Upper lobe of left lung (tissue), 6 donors: ENCODE results near the gene RBM8A. TPM values are rescaled to one million over a fixed set of nuclear protein-coding genes. Genes with fewer than 3 reads are reported as not detected.

Experiments used
- ATAC-seq, 2 donors: fragments of 200-7000 bp; cut with Tn5 transposase; one replicate each; pipeline ENCODE4 v1.9.1; 2022; ENCODE audit warnings: mild to moderate bottlenecking in 2 of 2, moderate library complexity in 2 of 2; ENCODE audit not compliant: low FRiP score in 2 of 2
- DNase-seq, 2 donors: peaks; one replicate each; pipeline ENCODE4 v3.0.0-alpha.2; 2019 to 2020
- H3K27ac ChIP-seq, 4 donors: fragments of 200-600 bp; sonication (generic); one replicate each; pipeline ENCODE4 v1.5.1; 2016 to 2019
- H3K27me3 ChIP-seq, 4 donors: fragments of 200-600 bp; sonication (generic); one replicate each; pipeline ENCODE4 v1.5.1; 2017 to 2019
- H3K36me3 ChIP-seq, 4 donors: fragments of 200-600 bp; sonication (generic); one replicate each; pipeline ENCODE4 v1.5.1; 2016 to 2019
- H3K4me1 ChIP-seq, 4 donors: fragments of 200-600 bp; sonication (generic); one replicate each; pipeline ENCODE4 v1.5.1; 2018 to 2019
- H3K4me3 ChIP-seq, 4 donors: fragments of 200-600 bp; sonication (generic); one replicate each; pipeline ENCODE4 v1.5.1; 2017 to 2019; ENCODE audit warnings: mild to moderate bottlenecking in 2 of 4, moderate library complexity in 1 of 4
- H3K9me3 ChIP-seq, 4 donors: fragments of 200-600 bp; sonication (generic); one replicate each; pipeline ENCODE4 v1.5.1; 2018 to 2019
- EP300 ChIP-seq, 4 donors: sonication (generic); formaldehyde crosslinking; IDR thresholded peaks; one replicate each; pipeline ENCODE4 v1.5.1; 2017; ENCODE audit warnings: antibody characterized with exemption in 4 of 4, control low read depth in 2 of 4
- POLR2A ChIP-seq, 4 donors: fragments of 450-650 bp; IDR thresholded peaks; one replicate each; pipeline ENCODE4 v1.5.1; 2016 to 2017; ENCODE audit warnings: antibody characterized with exemption in 4 of 4, mild to moderate bottlenecking in 2 of 4
- POLR2AphosphoS5 ChIP-seq, 2 donors: sonication (generic); formaldehyde crosslinking; IDR thresholded peaks; one replicate each; pipeline ENCODE4 v1.5.1; 2017; ENCODE audit warnings: antibody characterized with exemption in 2 of 2
- WGBS, 2 donors: methylation state at CpG; one replicate each; pipeline ENCODE4 v1.1.5; 2017 to 2018; 5-methylcytosine and 5-hydroxymethylcytosine counted together
- total RNA-seq, 6 donors: library from RNA; depleted of rRNA in 4 of 6; stranded (reverse); fragments of >200 nt in 4 of 6; gene quantifications; one replicate each; pipeline versions ENCODE4 v1.1.0 to v1.2.1, GENCODE V29; 2016 to 2021
- TF ChIP-seq, protein P1 (sequence below), 6 experiments: fragments of 450-650 bp in 4 of 6; fragments of 200-600 bp in 2 of 6; sonication (generic) in 2 of 6; IDR thresholded peaks; one replicate each; pipeline ENCODE4 v1.5.1; 2016 to 2019; ENCODE audit warnings: antibody characterized with exemption in 6 of 6
- donor health status: DM: no; HTN: no; CAD: no; lungs with moderate emphysema.
- donor health status: DM: no; HTN: yes; CAD: no; lungs with severe emphysema.

The RBM8A gene
- total RNA-seq, 6 donors from 2014 or later, result 30.1 to 144 (median 101) TPM

DNA sequence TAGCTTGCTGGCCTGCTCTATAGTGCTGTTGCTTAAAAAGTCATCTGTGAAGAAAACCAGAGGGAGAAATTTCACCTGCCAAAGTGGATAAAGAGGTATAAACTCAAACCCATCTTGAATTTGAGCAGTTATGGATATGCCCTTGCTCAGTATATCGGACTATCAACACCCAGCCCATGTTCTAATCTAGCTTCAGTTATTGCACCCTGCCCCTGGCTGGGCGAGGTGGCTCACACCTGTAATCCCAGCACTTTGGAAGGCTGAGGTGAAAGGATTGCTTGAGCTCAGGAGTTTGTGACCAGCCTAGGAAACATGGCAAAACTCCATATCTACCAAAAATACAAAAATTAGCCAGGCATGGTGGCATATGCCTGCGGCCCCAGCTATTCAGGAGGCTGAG, 17.2 kb upstream of the RBM8A start:
- peaks cover 0 to 50% (median 3%) of the 10 kb centered on the region in 4 donors for H3K36me3 ChIP-seq
- TF ChIP-seq, protein P1, sequence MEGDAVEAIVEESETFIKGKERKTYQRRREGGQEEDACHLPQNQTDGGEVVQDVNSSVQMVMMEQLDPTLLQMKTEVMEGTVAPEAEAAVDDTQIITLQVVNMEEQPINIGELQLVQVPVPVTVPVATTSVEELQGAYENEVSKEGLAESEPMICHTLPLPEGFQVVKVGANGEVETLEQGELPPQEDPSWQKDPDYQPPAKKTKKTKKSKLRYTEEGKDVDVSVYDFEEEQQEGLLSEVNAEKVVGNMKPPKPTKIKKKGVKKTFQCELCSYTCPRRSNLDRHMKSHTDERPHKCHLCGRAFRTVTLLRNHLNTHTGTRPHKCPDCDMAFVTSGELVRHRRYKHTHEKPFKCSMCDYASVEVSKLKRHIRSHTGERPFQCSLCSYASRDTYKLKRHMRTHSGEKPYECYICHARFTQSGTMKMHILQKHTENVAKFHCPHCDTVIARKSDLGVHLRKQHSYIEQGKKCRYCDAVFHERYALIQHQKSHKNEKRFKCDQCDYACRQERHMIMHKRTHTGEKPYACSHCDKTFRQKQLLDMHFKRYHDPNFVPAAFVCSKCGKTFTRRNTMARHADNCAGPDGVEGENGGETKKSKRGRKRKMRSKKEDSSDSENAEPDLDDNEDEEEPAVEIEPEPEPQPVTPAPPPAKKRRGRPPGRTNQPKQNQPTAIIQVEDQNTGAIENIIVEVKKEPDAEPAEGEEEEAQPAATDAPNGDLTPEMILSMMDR (IDR thresholded peaks at IDR 0.05), result no peak
- TF ChIP-seq EP300 (IDR thresholded peaks at IDR 0.05) (no peak), POLR2AphosphoS5 (IDR thresholded peaks at IDR 0.05) (no peak), POLR2A (IDR thresholded peaks at IDR 0.05) (no peak)
- H3K4me1 ChIP-seq, result no peaks in the 10 kb centered on the region
- DNase-seq (no peak), ATAC-seq (no peak)
- 93 to 100% methylated on average over 3 of the region's 3 CpGs for WGBS, 2 donors
- no peaks in the 10 kb centered on the region for H3K27me3 ChIP-seq
- no peak overlapping the region for H3K4me3 ChIP-seq
- no peaks in the 10 kb centered on the region for H3K9me3 ChIP-seq
- H3K27ac ChIP-seq, result no peak overlapping the region

DNA sequence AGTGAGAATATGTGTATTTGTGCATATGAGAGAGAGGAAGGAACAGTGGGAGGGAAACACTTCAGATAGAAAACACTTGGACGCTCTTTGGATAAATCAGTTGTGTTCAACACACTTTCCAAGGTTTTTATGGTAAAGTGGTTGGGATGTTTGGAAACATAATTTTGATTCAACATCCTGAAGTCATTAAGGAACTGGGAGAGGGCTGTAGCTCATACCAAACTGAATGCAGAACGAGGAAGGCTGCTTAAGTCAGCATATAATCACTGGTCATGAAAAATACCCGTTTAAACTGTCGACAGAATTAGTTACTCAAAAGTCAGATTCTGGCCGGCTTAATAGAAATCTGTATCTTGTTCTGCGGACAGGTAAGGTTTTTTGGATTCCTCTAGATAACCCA, 15.6 kb upstream of the RBM8A start:
- H3K9me3 ChIP-seq, result no peaks in the 10 kb centered on the region
- no peak for TF ChIP-seq POLR2AphosphoS5 (IDR thresholded peaks at IDR 0.05)
- TF ChIP-seq, protein P1 (IDR thresholded peaks at IDR 0.05), result no peak
- TF ChIP-seq POLR2A (IDR thresholded peaks at IDR 0.05), result no peak
- no peak for TF ChIP-seq EP300 (IDR thresholded peaks at IDR 0.05)
- no peak overlapping the region for H3K4me3 ChIP-seq
- H3K4me1 ChIP-seq, result no peaks in the 10 kb centered on the region
- no peak overlapping the region for H3K27ac ChIP-seq
- H3K36me3 ChIP-seq, result peaks cover 0 to 50% (median 3%) of the 10 kb centered on the region in 4 donors
- no peak for DNase-seq
- no peak for ATAC-seq
- no peaks in the 10 kb centered on the region for H3K27me3 ChIP-seq
- WGBS, 2 donors, result 84 to 87% methylated on average over 6 of the region's 6 CpGs

DNA sequence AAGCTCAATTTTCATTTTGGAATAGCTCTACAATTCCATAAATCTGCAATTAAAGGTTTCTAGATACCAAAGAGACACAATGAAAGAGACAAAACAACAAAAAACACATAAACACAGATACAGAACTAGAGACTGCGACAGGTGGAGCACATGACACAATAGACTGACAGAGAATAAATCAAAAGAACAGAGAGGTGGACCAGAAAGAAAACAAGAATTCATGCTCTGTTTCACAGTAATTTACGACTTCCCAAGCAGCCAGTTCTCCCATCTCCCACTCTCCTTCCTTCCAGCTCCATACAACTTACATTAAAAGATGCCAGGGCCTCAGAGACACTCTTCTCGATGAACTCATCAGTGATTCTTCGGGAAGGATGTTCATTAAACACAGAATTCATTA, 15.1 kb upstream of the RBM8A start:
- Histone ChIP-seq H3K36me3 (peaks cover 0 to 53% (median 3%) of the 10 kb centered on the region in 4 donors), H3K4me3 (no peak overlapping the region)

DNA sequence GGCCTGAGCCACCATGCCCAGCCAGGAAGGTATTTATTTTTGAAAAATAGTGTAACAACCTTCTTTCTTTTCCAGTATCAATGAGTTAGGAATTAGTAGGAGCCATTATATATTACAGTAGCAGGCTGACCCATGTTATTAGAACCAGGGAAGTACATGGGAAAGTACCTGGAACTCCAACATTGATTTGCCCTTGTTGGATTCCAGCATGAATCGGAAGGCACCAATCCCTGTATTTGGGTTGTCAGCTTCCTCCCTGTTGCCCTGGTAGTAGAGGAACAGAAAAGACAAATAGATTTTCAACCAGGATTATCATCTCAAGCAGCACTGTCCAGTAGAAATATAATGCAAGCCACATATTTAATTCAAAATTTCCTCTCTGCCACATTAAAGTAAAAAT, 10.2 kb upstream of the RBM8A start:
- Histone ChIP-seq H3K4me1 (peaks cover 0 to 12% (median 5%) of the 10 kb centered on the region in 4 donors), H3K27ac (no peak overlapping the region), H3K36me3 (peaks cover 0 to 64% (median 14%) of the 10 kb centered on the region in 4 donors), H3K27me3 (no peaks in the 10 kb centered on the region), H3K9me3 (no peaks in the 10 kb centered on the region), H3K4me3 (no peak overlapping the region)
- DNase-seq (no peak), ATAC-seq (no peak)
- TF ChIP-seq EP300 (IDR thresholded peaks at IDR 0.05) (no peak), POLR2AphosphoS5 (IDR thresholded peaks at IDR 0.05) (no peak), POLR2A (IDR thresholded peaks at IDR 0.05) (no peak)
- TF ChIP-seq, protein P1 (IDR thresholded peaks at IDR 0.05), result no peak
- 82 to 90% methylated on average over 1 of the region's 1 CpG for WGBS, 2 donors

More for the DNA sequence above, 15.1 kb upstream of the RBM8A start:
- 87 to 92% methylated on average over 4 of the region's 4 CpGs for WGBS, 2 donors
- Histone ChIP-seq H3K4me1 (no peaks in the 10 kb centered on the region), H3K9me3 (no peaks in the 10 kb centered on the region), H3K27me3 (no peaks in the 10 kb centered on the region), H3K27ac (no peak overlapping the region)
- ATAC-seq, result no peak
- TF ChIP-seq EP300 (IDR thresholded peaks at IDR 0.05), result no peak
- TF ChIP-seq POLR2A (IDR thresholded peaks at IDR 0.05), result no peak
- TF ChIP-seq POLR2AphosphoS5 (IDR thresholded peaks at IDR 0.05), result no peak
- TF ChIP-seq, protein P1 (IDR thresholded peaks at IDR 0.05), result no peak
- no peak for DNase-seq

DNA sequence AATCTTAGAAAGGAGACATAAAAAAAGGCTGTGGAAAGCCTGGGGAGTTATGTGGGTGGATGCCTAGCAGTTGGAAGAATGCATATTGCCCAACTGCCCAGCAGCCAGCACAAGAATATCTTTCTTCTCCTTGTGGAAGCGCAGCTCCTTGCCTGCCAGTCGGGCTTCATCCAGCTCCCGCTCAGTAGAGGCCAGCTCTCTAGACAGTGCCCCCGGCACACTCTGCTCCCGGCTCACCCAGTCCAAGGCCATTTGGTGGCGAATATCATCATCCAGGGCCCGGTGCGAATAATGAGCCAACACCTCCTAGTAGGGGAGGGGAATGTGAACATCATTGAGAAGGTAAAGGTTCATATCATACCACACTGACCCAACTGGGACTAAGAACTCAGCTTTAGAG, 9.0 kb upstream of the RBM8A start:
- Histone ChIP-seq H3K9me3 (no peaks in the 10 kb centered on the region), H3K4me1 (peaks cover 0 to 19% (median 12%) of the 10 kb centered on the region in 4 donors), H3K4me3 (no peak overlapping the region), H3K36me3 (peaks cover 0 to 52% (median 11%) of the 10 kb centered on the region in 4 donors), H3K27me3 (no peaks in the 10 kb centered on the region), H3K27ac (no peak overlapping the region)
- ATAC-seq (no peak), DNase-seq (no peak)
- WGBS, 2 donors, result 78 to 83% methylated on average over 8 of the region's 8 CpGs
- no peak for TF ChIP-seq POLR2AphosphoS5 (IDR thresholded peaks at IDR 0.05)
- TF ChIP-seq, protein P1 (IDR thresholded peaks at IDR 0.05), result no peak
- TF ChIP-seq POLR2A (IDR thresholded peaks at IDR 0.05), result no peak
- no peak for TF ChIP-seq EP300 (IDR thresholded peaks at IDR 0.05)
